Gastroesophageal sphincter (tissue), 2 donors: Measurements from ENCODE around the gene ZNF354C.

ENCODE experiments used
- POLR2A ChIP-seq, 2 donors: fragments of 450-650 bp; IDR thresholded peaks; one replicate each; pipeline ENCODE4 v1.6.1; 2017; ENCODE audit warnings: antibody characterized with exemption in 2 of 2, mild to moderate bottlenecking in 2 of 2, moderate library complexity in 1 of 2
- POLR2AphosphoS5 ChIP-seq: sonication (generic); formaldehyde crosslinking; IDR thresholded peaks from one replicate; pipeline ENCODE4 v1.6.1; 2017; ENCODE audit warnings: antibody characterized with exemption

GRCh38 chr5:179060116-179061008 lies at the start of gene ZNF354C:
- TF ChIP-seq POLR2A (IDR thresholded peaks at IDR 0.05) (peak in 1 of 2 donors; percentile 22), POLR2AphosphoS5 (peak; percentile 62)
